ENCODE results near the gene AMER1.

DNA sequence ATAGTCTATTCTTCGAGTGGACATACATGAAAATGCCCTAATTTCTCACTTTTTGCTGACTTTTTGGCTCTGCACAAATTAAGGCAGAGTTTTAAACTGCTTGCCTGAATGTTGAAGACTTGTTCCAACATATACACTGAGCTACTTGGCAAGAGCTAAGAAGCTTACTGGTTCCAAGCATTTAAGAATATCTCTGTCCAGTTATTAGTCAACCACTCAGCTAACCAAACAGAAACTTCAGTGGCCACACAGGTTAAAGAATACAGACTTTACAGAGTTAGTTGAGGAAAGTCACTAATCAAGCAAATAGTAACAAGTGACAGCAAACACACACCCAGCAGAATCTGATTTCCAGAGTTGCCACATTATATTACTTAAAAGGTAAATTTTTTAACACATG, 35.5 kb downstream of the AMER1 start:
- no peak for TF ChIP-seq EZH2 (IDR thresholded peaks at IDR 0.05; ENCODE audit: insufficient read depth, low read length)
- TF ChIP-seq, protein P1, sequence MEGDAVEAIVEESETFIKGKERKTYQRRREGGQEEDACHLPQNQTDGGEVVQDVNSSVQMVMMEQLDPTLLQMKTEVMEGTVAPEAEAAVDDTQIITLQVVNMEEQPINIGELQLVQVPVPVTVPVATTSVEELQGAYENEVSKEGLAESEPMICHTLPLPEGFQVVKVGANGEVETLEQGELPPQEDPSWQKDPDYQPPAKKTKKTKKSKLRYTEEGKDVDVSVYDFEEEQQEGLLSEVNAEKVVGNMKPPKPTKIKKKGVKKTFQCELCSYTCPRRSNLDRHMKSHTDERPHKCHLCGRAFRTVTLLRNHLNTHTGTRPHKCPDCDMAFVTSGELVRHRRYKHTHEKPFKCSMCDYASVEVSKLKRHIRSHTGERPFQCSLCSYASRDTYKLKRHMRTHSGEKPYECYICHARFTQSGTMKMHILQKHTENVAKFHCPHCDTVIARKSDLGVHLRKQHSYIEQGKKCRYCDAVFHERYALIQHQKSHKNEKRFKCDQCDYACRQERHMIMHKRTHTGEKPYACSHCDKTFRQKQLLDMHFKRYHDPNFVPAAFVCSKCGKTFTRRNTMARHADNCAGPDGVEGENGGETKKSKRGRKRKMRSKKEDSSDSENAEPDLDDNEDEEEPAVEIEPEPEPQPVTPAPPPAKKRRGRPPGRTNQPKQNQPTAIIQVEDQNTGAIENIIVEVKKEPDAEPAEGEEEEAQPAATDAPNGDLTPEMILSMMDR (IDR thresholded peaks at IDR 0.05; ENCODE audit: insufficient read depth, low read depth, low read length), result no peak

All from astrocyte (in vitro differentiated cells and primary cell).